GM12878 (cell line): Measurements from ENCODE around the gene RILPL2. TPM values are rescaled to one million over a fixed set of nuclear protein-coding genes. Genes with fewer than 3 reads are reported as not detected.

ENCODE experiments used
- ATF7 ChIP-seq: fragments of 450-650 bp; IDR thresholded peaks from 2 replicates; pipeline ENCODE4 v1.6.1; 2016; ENCODE audit warnings: low read depth, mild to moderate bottlenecking
- BCL11A ChIP-seq: IDR thresholded peaks from 2 replicates; pipeline ENCODE4 v1.6.1; 2011; ENCODE audit warnings: low read depth, low read length
- BHLHE40 ChIP-seq, 2 experiments: fragments of 450-650 bp in 1 of 2; IDR thresholded peaks; 2 replicates each; pipeline ENCODE4 v1.6.1; 2011 to 2017; ENCODE audit warnings: low read depth in 2 of 2, borderline replicate concordance in 1 of 2, improper control_type of control experiment in 1 of 2, low read length in 1 of 2, mild to moderate bottlenecking in 1 of 2
- CREB1 ChIP-seq: IDR thresholded peaks from 2 replicates; pipeline ENCODE4 v1.6.1; 2012; ENCODE audit warnings: low read depth, mild to moderate bottlenecking, inconsistent platforms
- DPF2 ChIP-seq: fragments of 450-650 bp; IDR thresholded peaks from 2 replicates; pipeline ENCODE4 v1.6.1; 2017; ENCODE audit warnings: mild to moderate bottlenecking
- GATAD2B ChIP-seq: fragments of 450-650 bp; conservative IDR thresholded peaks from 2 replicates; pipeline ENCODE4 v1.6.1; 2017; ENCODE audit warnings: low read depth, mild to moderate bottlenecking, moderate library complexity
- HCFC1 ChIP-seq: fragments of 150-350 bp; IDR thresholded peaks from 2 replicates; pipeline ENCODE4 v1.6.1; 2014; ENCODE audit warnings: low read length
- IKZF1 ChIP-seq: fragments of 450-650 bp; conservative IDR thresholded peaks from 2 replicates; pipeline ENCODE4 v1.6.1; 2017; ENCODE audit warnings: antibody characterized with exemption, mild to moderate bottlenecking
- IKZF2 ChIP-seq, 2 experiments: fragments of 450-650 bp; IDR thresholded peaks; 2 replicates each; pipeline ENCODE4 v1.6.1; 2017; ENCODE audit warnings: mild to moderate bottlenecking in 2 of 2, moderate library complexity in 2 of 2
- MYC ChIP-seq: IDR thresholded peaks from 2 replicates; pipeline ENCODE4 v1.6.1; 2011; ENCODE audit warnings: mild to moderate bottlenecking, low read length, moderate library complexity, inconsistent platforms; ENCODE audit not compliant: insufficient read depth, insufficient replicate concordance, insufficient read length, severe bottlenecking
- NFIC ChIP-seq: IDR thresholded peaks from 2 replicates; pipeline ENCODE4 v1.6.1; 2012; ENCODE audit warnings: low read depth, mild to moderate bottlenecking, inconsistent platforms, low read length, moderate library complexity
- NR2F1 ChIP-seq: fragments of 450-650 bp; conservative IDR thresholded peaks from 2 replicates; pipeline ENCODE4 v1.6.1; 2017; ENCODE audit warnings: mild to moderate bottlenecking
- PML ChIP-seq: IDR thresholded peaks from 2 replicates; pipeline ENCODE4 v1.6.1; 2012; ENCODE audit warnings: low read length, inconsistent platforms
- POLR2A ChIP-seq: IDR thresholded peaks from 2 replicates; pipeline ENCODE4 v1.6.1; 2011; ENCODE audit warnings: low read depth, mild to moderate bottlenecking, low read length
- POU2F2 ChIP-seq: IDR thresholded peaks from 3 replicates; pipeline ENCODE4 v1.6.1; 2011; ENCODE audit warnings: low read depth, mild to moderate bottlenecking, low read length, borderline replicate concordance
- SIN3A ChIP-seq: IDR thresholded peaks from 2 replicates; pipeline ENCODE4 v1.6.1; 2012; ENCODE audit warnings: low read depth, low read length, improper control_type of control experiment
- ZNF207 ChIP-seq: fragments of 450-650 bp; IDR thresholded peaks from 2 replicates; pipeline ENCODE4 v1.6.1; 2014; ENCODE audit warnings: antibody characterized with exemption, mild to moderate bottlenecking, borderline replicate concordance
- ZNF384 ChIP-seq: IDR thresholded peaks from 2 replicates; pipeline ENCODE4 v1.6.1; 2012; ENCODE audit warnings: low read depth, mild to moderate bottlenecking, low read length, improper control_type of control experiment, borderline replicate concordance
- polyA plus RNA-seq, 11 experiments: library from polyadenylated mRNA; depleted of rRNA in 4 of 11; unstranded in 6 of 11; stranded (reverse) in 5 of 11; fragments of >200 nt; fragmentation: Nextera tagmentation in 4 of 11; fragmentation: Illumina TruSeq in 1 of 11; extraction: Ambion mirVana in 4 of 11; extraction: Trizol in 1 of 11; gene quantifications; 1 replicate in 1 of 11; 2 replicates in 10 of 11; pipeline versions ENCODE4 v1.2.1 to v1.2.3, GENCODE V29; 2011 to 2016; ENCODE audit warnings: inconsistent platforms in 2 of 11, missing spikeins in 2 of 11, low read depth in 1 of 11
- total RNA-seq, 4 experiments: library from RNA; depleted of rRNA in 3 of 4; stranded (reverse); fragments of >200 nt in 3 of 4; fragmentation: Illumina TruSeq in 1 of 4; extraction: Trizol in 1 of 4; gene quantifications; 2 replicates each; pipeline versions ENCODE4 v1.2.1 to v1.2.3, GENCODE V29; 2013 to 2021
- TF ChIP-seq, protein P1 (sequence below): fragments of 450-650 bp; conservative IDR thresholded peaks from 2 replicates; pipeline ENCODE4 v1.6.1; 2017; ENCODE audit warnings: mild to moderate bottlenecking, moderate library complexity
- TF ChIP-seq, protein P2 (sequence below): fragments of 450-650 bp; IDR thresholded peaks from 2 replicates; pipeline ENCODE4 v1.6.1; 2016; ENCODE audit warnings: mild to moderate bottlenecking
- TF ChIP-seq, protein P3 (sequence below): fragments of 450-650 bp; IDR thresholded peaks from 2 replicates; pipeline ENCODE4 v1.6.1; 2017; ENCODE audit warnings: mild to moderate bottlenecking, low read depth, inconsistent platforms; ENCODE audit not compliant: poor library complexity, severe bottlenecking
- TF ChIP-seq, protein P4 (sequence below): fragments of 450-650 bp; IDR thresholded peaks from 2 replicates; pipeline ENCODE4 v1.6.1; 2017; ENCODE audit warnings: antibody characterized with exemption, mild to moderate bottlenecking, moderate library complexity

Gene RILPL2
- total and polyA plus RNA-seq, 10 of the 15 experiments (the other 5 are each of a cell fraction or from before 2014, with no cell fraction given), result 3.5 to 38.5 (median 19.7) TPM

DNA sequence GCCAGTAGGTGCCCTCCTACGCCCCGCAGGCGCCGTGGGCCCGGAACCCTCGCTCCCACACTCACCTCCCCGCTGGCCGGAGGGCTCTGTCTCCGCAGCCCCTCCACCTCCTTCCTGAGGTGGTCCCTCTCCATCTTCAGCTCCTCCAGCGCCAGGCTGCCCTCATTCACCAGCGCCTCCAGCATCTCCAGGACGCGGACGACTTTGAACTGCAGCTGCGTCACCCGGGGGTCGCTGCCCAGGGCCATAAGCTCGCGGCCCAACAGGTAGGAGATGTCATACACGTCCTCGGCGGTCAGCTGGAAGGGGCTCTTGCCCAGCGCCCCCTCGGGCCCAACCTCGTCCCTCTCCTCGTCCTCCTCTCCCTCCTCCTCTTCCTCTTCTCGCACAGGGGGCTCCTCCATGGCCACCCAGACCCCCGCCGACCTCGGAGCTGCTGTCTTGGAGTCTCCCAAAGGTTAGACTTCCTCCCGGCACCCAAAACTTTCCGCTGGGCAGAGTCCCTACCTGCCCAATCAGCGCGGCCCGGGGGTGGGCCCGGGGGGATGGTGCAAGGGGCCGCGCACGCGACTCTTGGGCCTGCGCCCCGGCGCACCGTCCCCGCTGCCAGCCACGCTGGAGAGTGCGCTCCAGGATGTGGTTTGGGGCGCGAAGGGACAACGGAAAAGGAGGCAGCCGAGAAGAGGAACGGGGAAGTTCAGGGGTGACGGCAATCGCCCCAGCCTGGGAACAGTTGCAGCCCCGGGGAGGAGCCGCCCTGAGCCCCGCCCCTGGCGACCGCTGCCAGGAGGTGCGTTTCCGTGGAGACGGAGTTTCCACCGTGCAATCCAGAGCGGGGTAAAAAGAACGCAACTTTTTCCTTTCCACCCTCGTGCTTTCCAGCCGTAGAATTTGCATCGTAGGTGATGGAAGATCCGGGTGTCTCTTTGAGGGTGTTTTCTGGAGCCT, at the start of gene RILPL2 (continued):
- TF ChIP-seq, protein P1, sequence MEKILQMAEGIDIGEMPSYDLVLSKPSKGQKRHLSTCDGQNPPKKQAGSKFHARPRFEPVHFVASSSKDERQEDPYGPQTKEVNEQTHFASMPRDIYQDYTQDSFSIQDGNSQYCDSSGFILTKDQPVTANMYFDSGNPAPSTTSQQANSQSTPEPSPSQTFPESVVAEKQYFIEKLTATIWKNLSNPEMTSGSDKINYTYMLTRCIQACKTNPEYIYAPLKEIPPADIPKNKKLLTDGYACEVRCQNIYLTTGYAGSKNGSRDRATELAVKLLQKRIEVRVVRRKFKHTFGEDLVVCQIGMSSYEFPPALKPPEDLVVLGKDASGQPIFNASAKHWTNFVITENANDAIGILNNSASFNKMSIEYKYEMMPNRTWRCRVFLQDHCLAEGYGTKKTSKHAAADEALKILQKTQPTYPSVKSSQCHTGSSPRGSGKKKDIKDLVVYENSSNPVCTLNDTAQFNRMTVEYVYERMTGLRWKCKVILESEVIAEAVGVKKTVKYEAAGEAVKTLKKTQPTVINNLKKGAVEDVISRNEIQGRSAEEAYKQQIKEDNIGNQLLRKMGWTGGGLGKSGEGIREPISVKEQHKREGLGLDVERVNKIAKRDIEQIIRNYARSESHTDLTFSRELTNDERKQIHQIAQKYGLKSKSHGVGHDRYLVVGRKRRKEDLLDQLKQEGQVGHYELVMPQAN, result peak; percentile 69; the same call in 1 of the 2 replicates
- TF ChIP-seq IKZF2 (IDR thresholded peaks at IDR 0.05), result peak; percentile 98
- TF ChIP-seq SIN3A, result peak; percentile 85
- TF ChIP-seq POLR2A, result peak; percentile 81
- peak; percentile 25; the same call in 1 of the 2 replicates for TF ChIP-seq NFIC
- TF ChIP-seq IKZF1, result peak; percentile 99
- TF ChIP-seq PML, result peak; percentile 49; the same call in 1 of the 2 replicates
- peak; percentile 40; the same call in 1 of the 2 replicates for TF ChIP-seq BCL11A
- TF ChIP-seq, protein P2, sequence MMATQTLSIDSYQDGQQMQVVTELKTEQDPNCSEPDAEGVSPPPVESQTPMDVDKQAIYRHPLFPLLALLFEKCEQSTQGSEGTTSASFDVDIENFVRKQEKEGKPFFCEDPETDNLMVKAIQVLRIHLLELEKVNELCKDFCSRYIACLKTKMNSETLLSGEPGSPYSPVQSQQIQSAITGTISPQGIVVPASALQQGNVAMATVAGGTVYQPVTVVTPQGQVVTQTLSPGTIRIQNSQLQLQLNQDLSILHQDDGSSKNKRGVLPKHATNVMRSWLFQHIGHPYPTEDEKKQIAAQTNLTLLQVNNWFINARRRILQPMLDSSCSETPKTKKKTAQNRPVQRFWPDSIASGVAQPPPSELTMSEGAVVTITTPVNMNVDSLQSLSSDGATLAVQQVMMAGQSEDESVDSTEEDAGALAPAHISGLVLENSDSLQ, result no peak
- TF ChIP-seq MYC, result no peak
- TF ChIP-seq, protein P3, sequence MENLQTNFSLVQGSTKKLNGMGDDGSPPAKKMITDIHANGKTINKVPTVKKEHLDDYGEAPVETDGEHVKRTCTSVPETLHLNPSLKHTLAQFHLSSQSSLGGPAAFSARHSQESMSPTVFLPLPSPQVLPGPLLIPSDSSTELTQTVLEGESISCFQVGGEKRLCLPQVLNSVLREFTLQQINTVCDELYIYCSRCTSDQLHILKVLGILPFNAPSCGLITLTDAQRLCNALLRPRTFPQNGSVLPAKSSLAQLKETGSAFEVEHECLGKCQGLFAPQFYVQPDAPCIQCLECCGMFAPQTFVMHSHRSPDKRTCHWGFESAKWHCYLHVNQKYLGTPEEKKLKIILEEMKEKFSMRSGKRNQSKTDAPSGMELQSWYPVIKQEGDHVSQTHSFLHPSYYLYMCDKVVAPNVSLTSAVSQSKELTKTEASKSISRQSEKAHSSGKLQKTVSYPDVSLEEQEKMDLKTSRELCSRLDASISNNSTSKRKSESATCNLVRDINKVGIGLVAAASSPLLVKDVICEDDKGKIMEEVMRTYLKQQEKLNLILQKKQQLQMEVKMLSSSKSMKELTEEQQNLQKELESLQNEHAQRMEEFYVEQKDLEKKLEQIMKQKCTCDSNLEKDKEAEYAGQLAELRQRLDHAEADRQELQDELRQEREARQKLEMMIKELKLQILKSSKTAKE, result no peak
- no peak; the same call in 1 of the 2 replicates for TF ChIP-seq HCFC1
- TF ChIP-seq ATF7, result 0 out of 2 replicates have a peak, but pooled peaks have one; percentile 19
- TF ChIP-seq, protein P4, sequence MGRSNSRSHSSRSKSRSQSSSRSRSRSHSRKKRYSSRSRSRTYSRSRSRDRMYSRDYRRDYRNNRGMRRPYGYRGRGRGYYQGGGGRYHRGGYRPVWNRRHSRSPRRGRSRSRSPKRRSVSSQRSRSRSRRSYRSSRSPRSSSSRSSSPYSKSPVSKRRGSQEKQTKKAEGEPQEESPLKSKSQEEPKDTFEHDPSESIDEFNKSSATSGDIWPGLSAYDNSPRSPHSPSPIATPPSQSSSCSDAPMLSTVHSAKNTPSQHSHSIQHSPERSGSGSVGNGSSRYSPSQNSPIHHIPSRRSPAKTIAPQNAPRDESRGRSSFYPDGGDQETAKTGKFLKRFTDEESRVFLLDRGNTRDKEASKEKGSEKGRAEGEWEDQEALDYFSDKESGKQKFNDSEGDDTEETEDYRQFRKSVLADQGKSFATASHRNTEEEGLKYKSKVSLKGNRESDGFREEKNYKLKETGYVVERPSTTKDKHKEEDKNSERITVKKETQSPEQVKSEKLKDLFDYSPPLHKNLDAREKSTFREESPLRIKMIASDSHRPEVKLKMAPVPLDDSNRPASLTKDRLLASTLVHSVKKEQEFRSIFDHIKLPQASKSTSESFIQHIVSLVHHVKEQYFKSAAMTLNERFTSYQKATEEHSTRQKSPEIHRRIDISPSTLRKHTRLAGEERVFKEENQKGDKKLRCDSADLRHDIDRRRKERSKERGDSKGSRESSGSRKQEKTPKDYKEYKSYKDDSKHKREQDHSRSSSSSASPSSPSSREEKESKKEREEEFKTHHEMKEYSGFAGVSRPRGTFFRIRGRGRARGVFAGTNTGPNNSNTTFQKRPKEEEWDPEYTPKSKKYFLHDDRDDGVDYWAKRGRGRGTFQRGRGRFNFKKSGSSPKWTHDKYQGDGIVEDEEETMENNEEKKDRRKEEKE, result no peak
- peak; percentile 99 for TF ChIP-seq BHLHE40 (IDR thresholded peaks at IDR 0.05; ENCODE audit: borderline replicate concordance in 1 of 2, low read depth in 2 of 2, low read length in 1 of 2)
- peak; percentile 75; the same call in 1 of the 2 replicates for TF ChIP-seq ZNF207
- peak; percentile 63; the same call in 1 of the 2 replicates for TF ChIP-seq CREB1
- peak; percentile 88 for TF ChIP-seq DPF2
- TF ChIP-seq GATAD2B, result peak; percentile 89
- TF ChIP-seq NR2F1, result peak; percentile 83
- TF ChIP-seq ZNF384, result no peak
- TF ChIP-seq POU2F2, result peak; percentile 36; the same call in 1 of the 3 replicates
